Progenitor cell of endocrine pancreas (in vitro differentiated cells): Measurements from ENCODE around the gene BCAR3. TPM values are rescaled to one million over a fixed set of nuclear protein-coding genes. Genes with fewer than 3 reads are reported as not detected.
A peak's percentile ranks its signal among the peaks of the same experiment; 100 is the strongest.

ENCODE experiments used
- DNase-seq: peaks from one replicate; pipeline ENCODE4 v3.0.0; 2021; ENCODE audit warnings: low spot score; ENCODE audit not compliant: unreplicated experiment
- H3K27ac Mint-ChIP-seq: 2 replicates; pipeline ENCODE4 v1.8.0; 2021; ENCODE audit warnings: mild to moderate bottlenecking, moderate library complexity, mixed read lengths
- H3K27me3 Mint-ChIP-seq: 2 replicates; pipeline ENCODE4 v1.8.0; 2021; ENCODE audit warnings: mixed read lengths
- H3K36me3 Mint-ChIP-seq: 2 replicates; pipeline ENCODE4 v1.8.0; 2022; ENCODE audit warnings: mixed read lengths; ENCODE audit not compliant: insufficient read depth
- H3K4me1 Mint-ChIP-seq: 2 replicates; pipeline ENCODE4 v1.8.0; 2021; ENCODE audit warnings: low read depth, mixed read lengths
- H3K4me3 Mint-ChIP-seq: 2 replicates; pipeline ENCODE4 v1.8.0; 2021; ENCODE audit warnings: low read depth, mild to moderate bottlenecking, moderate library complexity, mixed read lengths
- H3K9me3 Mint-ChIP-seq: 2 replicates; pipeline ENCODE4 v1.8.0; 2021; ENCODE audit warnings: low read depth, mixed read lengths
- CTCF ChIP-seq: fragments of 200-600 bp; sonication (generic); IDR thresholded peaks from one replicate; pipeline ENCODE4 v1.5.0; 2021; ENCODE audit warnings: antibody characterized with exemption, mild to moderate bottlenecking; ENCODE audit not compliant: unreplicated experiment
- total RNA-seq: library from RNA; stranded (reverse); gene quantifications from 2 replicates; pipeline ENCODE4 v1.2.1, GENCODE V29; 2021

BCAR3 gene
- total RNA-seq, 1 donor from 2014 or later: 7.1 TPM

GRCh38 chr1:93533677-93534076, 148.0 kb downstream of the BCAR3 start:
- Mint-ChIP-seq H3K4me1 (no peaks in the 10 kb centered on the region), H3K36me3 (peaks cover 22% of the 10 kb centered on the region), H3K27ac (peak overlapping the region; percentile 27), H3K27me3 (no peaks in the 10 kb centered on the region), H3K4me3 (no peak overlapping the region), H3K9me3 (no peaks in the 10 kb centered on the region)
- no peak for DNase-seq
- no peak for TF ChIP-seq CTCF

- DNase-seq: no peak
- no peak overlapping the region for H3K4me3 Mint-ChIP-seq
- H3K36me3 Mint-ChIP-seq: peaks cover 25% of the 10 kb centered on the region
- H3K4me1 Mint-ChIP-seq: peaks cover 3% of the 10 kb centered on the region
- no peak overlapping the region for H3K27ac Mint-ChIP-seq
- H3K27me3 Mint-ChIP-seq: no peaks in the 10 kb centered on the region
- H3K9me3 Mint-ChIP-seq: no peaks in the 10 kb centered on the region
- TF ChIP-seq CTCF: no peak
Observed at GRCh38 chr1:93532780-93533378, 148.8 kb downstream of the BCAR3 start.

GRCh38 chr1:93531193-93531592, 150.4 kb downstream of the BCAR3 start:
- peaks cover 28% of the 10 kb centered on the region for H3K36me3 Mint-ChIP-seq
- TF ChIP-seq CTCF: no peak
- no peaks in the 10 kb centered on the region for H3K9me3 Mint-ChIP-seq
- peaks cover 6% of the 10 kb centered on the region for H3K4me1 Mint-ChIP-seq
- no peak for DNase-seq
- H3K27ac Mint-ChIP-seq: peak overlapping the region; percentile 18
- no peak overlapping the region for H3K4me3 Mint-ChIP-seq
- H3K27me3 Mint-ChIP-seq: no peaks in the 10 kb centered on the region

- peaks cover 6% of the 10 kb centered on the region for H3K4me1 Mint-ChIP-seq
- no peaks in the 10 kb centered on the region for H3K27me3 Mint-ChIP-seq
- H3K4me3 Mint-ChIP-seq: no peak overlapping the region
- H3K36me3 Mint-ChIP-seq: peaks cover 30% of the 10 kb centered on the region
- H3K27ac Mint-ChIP-seq: no peak overlapping the region
- no peaks in the 10 kb centered on the region for H3K9me3 Mint-ChIP-seq
- no peak for DNase-seq
- TF ChIP-seq CTCF: no peak
Observed at GRCh38 chr1:93528412-93528811, 153.2 kb downstream of the BCAR3 start.

GRCh38 chr1:93526431-93526830, 155.2 kb downstream of the BCAR3 start:
- peaks cover 22% of the 10 kb centered on the region for H3K36me3 Mint-ChIP-seq
- H3K27me3 Mint-ChIP-seq: no peaks in the 10 kb centered on the region
- peaks cover 3% of the 10 kb centered on the region for H3K9me3 Mint-ChIP-seq
- no peak for TF ChIP-seq CTCF
- peaks cover 6% of the 10 kb centered on the region for H3K4me1 Mint-ChIP-seq
- no peak overlapping the region for H3K27ac Mint-ChIP-seq
- no peak overlapping the region for H3K4me3 Mint-ChIP-seq
- DNase-seq: no peak
